ENCODE results near the gene DBF4.
"Not testable (repeated sequence)": the region's sequence is repeated elsewhere in the genome, so short reads cannot be mapped to it uniquely, and the experiment has no call there.

Gene DBF4

GRCh38 chr7:87882151-87882937 lies 6.1 kb downstream of the DBF4 start:
- DNase-seq: no peak

GRCh38 chr7:87885018-87885417 lies 8.7 kb downstream of the DBF4 start:
- DNase-seq: no peak

DNA sequence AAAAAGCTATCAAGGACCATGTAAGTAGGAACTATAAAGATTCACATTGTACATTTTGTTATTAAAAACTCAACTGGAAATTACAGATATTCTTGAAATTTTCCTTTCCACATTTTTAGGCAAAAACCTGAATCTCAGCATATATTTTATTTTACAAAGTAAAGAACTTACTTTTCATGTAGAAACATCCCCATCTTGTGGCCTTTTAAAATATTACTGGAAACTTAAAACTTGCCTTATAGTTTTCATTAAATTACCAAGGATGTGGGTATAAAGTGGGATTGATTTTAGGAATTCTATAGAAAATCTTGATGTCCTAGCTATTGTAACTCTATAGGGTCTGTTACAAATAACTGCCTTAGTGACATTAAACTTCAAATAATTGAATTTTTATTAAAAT lies 10.6 kb downstream of the DBF4 start:
- DNase-seq: peak; percentile 57

GRCh38 chr7:87895363-87895762 lies 19.1 kb downstream of the DBF4 start:
- DNase-seq: no peak

DNA sequence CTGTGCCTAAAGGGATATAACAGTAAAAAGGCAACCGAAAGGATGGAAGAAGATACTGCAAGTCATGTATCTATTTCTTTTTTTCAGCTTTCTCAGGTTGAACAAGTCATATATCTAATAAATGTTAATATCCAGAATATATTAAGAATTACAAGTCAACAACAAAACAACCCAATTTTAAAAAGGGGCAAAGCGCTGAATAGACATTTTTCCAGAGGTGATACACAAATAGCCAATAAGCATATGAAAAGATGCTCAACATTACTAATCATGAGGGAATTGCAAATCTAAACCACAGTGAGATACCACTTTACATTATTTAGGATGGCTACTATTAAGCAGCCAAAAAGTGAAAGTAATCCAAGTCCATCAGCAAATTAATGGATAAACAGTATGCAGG lies 23.0 kb downstream of the DBF4 start:
- DNase-seq: no peak

DNA sequence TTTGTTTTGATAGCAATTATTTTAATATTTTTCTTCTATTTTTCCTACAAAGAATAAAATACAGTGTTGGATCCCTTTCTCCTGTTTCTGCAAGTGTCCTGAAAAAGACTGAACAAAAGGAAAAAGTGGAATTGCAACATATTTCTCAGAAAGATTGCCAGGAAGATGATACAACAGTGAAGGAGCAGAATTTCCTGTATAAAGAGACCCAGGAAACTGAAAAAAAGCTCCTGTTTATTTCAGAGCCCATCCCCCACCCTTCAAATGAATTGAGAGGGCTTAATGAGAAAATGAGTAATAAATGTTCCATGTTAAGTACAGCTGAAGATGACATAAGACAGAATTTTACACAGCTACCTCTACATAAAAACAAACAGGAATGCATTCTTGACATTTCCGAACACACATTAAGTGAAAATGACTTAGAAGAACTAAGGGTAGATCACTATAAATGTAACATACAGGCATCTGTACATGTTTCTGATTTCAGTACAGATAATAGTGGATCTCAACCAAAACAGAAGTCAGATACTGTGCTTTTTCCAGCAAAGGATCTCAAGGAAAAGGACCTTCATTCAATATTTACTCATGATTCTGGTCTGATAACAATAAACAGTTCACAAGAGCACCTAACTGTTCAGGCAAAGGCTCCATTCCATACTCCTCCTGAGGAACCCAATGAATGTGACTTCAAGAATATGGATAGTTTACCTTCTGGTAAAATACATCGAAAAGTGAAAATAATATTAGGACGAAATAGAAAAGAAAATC lies 31.0 kb downstream of the DBF4 start:
- DNase-seq: not testable (repeated sequence)

DNA sequence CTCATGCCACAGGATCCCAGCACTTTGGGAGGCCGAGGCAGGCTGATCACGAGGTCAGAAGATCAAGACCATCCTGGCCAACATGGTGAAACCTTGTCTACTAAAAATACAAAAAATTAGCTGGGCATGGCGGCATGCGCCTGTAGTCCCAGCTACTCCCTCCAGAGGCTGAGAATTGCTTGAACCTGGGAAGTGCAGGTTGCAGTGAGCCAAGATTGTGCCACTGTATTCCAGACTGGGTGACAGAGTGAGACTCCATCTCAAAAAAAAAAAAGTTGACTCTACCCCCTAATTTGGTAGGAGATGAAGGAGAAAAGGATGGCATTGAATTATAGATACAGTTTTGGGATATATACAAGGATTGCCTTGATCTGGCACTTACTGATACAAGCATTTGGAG lies 32.5 kb downstream of the DBF4 start:
- not testable (repeated sequence) for DNase-seq

GRCh38 chr7:87912121-87912520 lies 35.8 kb downstream of the DBF4 start:
- no peak for DNase-seq

DNA sequence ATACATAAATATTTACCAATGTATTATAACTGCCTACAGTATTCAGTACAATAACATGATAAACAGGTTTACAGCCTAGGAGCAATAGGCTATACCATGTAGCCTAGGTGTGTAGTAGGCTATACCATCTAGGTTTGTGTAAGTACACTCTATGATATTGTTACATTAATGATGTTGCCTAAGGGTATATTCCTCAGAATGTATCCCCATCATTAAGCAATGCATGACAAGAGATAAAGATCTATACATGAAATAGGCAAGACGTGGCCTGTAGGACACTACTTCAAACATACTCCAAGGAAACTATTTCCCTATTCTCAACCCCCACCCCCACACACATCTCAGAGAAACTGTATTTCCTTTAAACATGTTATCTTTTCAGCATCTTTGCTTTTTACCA lies 42.4 kb downstream of the DBF4 start:
- DNase-seq: no peak

DNA sequence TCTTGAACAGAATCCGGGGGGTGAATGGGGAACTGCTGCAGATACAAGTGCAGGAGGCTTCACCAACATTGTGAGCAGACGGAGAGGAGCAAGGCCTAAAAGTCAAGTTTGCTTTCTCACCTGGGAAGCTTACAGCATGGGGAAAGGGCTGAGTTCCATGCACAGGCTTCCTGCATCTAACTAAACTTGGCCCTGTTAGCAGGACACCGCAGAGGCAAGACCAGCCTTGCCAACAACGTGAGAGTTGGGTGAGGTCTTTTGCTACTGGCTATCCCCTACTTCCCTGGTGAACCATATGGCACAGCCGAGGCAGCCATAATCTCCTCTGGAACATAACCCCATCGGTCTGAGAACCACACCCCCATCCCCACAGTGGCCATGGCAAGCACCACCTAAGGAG lies 43.6 kb downstream of the DBF4 start:
- no peak for DNase-seq

- DNase-seq: no peak
These were observed 44.3 kb downstream of the DBF4 start for GRCh38 chr7:87920578-87920977.

DNA sequence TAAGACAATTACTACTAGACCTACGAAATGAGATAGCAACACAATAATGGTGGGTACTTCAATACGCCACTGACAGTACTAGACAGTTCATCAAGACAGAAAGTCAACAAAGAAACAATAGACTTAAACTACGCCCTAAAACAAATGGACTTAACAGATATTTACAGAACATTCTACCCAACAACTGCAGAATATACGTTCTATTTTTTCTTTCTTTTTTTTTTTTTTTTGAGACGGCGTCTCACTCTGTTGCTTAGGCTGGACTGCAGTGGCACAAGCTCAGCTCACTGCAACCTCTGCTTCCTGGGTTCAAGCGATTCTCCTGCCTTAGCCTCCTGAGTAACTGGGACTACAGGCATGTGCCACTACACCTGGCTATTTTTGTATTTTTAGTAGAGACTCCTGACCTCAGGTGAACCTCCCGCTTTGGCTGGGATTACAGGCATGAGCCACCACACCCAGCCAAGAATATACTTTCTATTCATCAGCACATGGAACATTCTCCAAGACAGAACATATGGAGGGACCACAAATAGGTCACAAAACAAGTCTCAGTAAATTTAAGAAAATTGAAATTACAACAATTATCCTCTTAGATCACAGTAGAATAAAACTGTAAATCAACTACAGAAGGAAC lies 46.6 kb downstream of the DBF4 start:
- not testable (repeated sequence) for DNase-seq

- DNase-seq: no peak
These were observed 50.5 kb downstream of the DBF4 start for GRCh38 chr7:87926581-87927461.

GRCh38 chr7:87933605-87933952 lies 57.3 kb downstream of the DBF4 start:
- DNase-seq: no peak

DNA sequence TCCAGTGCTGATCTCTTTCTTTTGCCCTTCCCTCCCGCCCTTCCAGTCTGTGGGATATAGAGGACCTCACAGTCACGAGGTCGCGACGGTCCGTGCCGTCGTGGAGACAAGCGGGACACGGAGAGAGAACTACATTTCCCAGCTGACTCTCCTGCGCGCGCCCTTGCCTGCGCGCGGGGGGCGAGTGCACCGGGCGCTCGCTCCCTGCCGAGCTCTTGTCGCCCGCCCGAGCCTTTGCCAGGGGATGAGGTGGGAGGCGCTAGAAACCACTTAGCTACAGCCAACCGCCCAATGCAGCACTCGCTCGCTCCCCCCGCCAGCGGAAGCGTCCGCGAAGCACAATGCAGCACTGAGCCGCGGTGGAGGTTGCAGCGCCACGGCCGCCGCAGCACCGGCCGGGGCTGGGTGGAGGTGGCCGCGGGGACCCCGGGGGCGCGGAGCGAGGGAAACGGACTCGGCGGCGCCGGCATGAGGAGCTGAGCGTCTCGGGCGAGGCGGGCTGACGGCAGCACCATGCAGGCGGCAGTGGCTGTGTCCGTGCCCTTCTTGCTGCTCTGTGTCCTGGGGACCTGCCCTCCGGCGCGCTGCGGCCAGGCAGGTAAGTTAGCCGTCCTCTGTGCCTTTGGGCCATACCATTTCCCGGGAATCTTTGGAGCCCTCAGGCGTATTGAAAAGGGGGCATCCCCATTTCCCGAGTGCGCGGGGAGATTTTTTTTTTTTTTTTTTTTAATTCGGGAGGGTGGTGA lies 57.8 kb downstream of the DBF4 start, which contains the start of gene ADAM22:
ADAM22 (plus strand) TSS at position 299 of the 746 bp plus-strand sequence; CDS start at position 514, 215 bp downstream.
- DNase-seq: peak; percentile 89

DNA sequence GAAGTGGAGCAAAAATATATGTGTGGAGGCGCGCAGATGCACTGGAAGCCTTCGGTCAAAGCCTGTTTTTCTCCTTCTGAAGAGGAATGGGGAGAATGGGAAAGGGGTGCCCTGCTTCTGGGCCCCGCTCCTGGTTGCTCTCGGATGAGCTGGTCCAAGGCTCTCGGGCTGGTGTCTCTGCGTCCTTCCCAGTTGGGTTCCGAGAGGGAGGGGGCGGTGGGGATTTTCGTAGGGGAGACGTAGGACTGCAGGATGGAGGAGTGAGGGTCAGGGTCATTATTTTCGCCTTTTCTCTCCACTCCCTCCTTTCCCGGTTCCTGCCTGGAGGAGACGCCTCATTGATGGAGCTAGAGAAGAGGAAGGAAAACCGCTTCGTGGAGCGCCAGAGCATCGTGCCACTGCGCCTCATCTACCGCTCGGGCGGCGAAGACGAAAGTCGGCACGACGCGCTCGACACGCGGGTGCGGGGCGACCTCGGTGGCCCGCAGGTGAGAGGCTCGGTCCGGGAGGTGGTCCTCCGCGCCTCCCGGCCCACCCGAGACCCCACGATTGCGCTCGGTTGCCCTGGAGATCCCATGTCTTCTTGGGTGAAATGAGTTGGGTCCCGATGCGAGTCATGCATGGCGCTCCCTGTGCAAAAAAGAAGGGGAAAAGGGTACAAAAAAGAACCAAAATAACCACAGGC lies 58.5 kb downstream of the DBF4 start:
- peak; percentile 10 for DNase-seq

DNA sequence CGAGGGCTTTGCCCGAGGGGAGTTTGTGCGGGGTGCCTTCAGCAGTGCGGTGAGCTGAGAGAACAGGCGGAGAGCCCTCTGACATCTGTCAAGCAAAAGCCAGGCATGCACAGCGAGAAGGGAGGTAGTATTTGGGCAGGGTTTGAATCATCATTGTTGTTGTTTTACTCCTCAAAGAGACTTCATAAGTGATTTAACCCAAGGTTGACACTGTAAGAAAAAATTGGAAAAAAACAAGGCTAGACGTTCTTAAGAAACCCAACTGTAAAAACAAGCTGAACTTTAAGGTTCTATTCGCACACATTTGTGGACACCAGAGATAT lies 59.1 kb downstream of the DBF4 start:
- no peak for DNase-seq

GRCh38 chr7:87941138-87941537 lies 64.8 kb downstream of the DBF4 start:
- DNase-seq: no peak

DNA sequence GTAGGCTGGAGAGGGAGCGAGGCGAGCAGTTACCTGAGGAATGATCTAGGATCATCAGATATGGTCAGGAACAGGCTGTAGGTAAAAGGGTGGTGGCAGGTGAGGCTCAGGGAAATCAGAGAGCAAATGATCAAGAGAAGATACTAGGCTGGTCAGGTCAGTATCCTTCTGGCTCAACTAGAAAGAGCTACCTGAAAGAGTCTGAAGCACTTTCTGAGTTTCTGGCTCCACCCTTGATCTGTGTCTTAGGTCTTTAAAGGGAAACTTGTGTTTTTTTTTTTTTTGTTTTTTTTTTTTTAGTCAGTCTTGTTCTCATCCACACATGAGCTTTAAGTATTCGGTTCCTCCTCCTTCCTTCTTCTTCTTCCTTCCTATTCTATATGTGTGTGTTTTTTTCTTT lies 68.3 kb downstream of the DBF4 start:
- no peak for DNase-seq

DNA sequence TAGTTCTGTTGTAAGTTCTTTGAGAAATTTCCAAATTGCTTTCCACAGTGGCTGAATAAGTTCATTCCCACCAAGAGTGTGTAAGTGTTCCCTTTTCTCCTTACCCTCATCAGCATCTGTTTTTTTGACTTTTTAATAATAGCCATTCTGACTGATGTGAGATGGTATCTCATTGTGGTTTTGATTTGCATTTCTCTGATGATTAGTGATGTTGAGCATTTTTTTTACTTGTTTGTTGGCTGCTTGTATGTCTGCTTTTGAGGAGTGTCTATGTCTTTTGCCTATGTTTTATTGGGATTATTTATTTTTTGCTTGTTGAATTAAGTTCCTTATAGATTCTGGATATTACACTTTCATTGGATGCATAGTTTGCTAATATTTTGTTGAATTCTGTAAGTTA lies 69.6 kb downstream of the DBF4 start:
- not testable (repeated sequence) for DNase-seq

DNA sequence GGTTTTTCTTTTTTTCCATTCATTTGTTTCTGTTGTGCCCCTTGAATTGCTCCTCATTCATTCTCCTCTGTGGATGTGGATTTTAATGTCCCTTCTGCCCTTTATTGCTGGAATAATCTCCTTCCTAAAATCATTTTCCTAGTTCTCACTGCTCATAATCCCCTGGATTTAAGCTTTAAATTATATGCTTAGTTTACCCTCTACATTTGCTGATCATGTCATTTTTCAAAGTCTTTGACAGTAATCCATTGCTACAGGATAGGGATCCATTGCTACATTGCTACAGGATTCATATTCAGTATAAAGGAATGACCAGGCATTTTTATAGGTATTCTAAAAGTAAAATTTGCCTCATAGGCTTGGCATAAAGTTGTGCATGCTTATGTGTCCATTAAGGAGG lies 72.1 kb downstream of the DBF4 start:
- DNase-seq: no peak
